H9 (cell line): ENCODE measurements around the gene OR52N1. TPM values are rescaled to one million over a fixed set of nuclear protein-coding genes. Genes with fewer than 3 reads are reported as not detected.

Experiments used
- DNase-seq: peaks from one replicate; pipeline ENCODE4 v3.0.0-alpha.2; 2017
- H2AFZ ChIP-seq: one replicate; pipeline ENCODE4 v1.6.1; 2013; ENCODE audit warnings: mild to moderate bottlenecking, low read length, control low read depth, moderate library complexity
- H2AK5ac ChIP-seq: 2 replicates; pipeline ENCODE4 v1.6.1; 2013; ENCODE audit warnings: low read length, control low read depth, mixed read lengths; ENCODE audit not compliant: insufficient read length
- H2BK120ac ChIP-seq: one replicate; pipeline ENCODE4 v1.6.1; 2013; ENCODE audit warnings: low read depth, mild to moderate bottlenecking, low read length, control low read depth, inconsistent platforms; ENCODE audit not compliant: poor library complexity, severe bottlenecking
- H2BK12ac ChIP-seq: 2 replicates; pipeline ENCODE4 v1.6.1; 2013; ENCODE audit warnings: low read length, control low read depth, mixed read lengths, low read depth; ENCODE audit not compliant: insufficient read length
- H2BK15ac ChIP-seq: 2 replicates; pipeline ENCODE4 v1.6.1; 2013; ENCODE audit warnings: low read depth, low read length, control low read depth
- H2BK20ac ChIP-seq: one replicate; pipeline ENCODE4 v1.6.1; 2013; ENCODE audit warnings: low read depth, mild to moderate bottlenecking, low read length, control low read depth, inconsistent platforms; ENCODE audit not compliant: poor library complexity, severe bottlenecking
- H2BK5ac ChIP-seq: 2 replicates; pipeline ENCODE4 v1.6.1; 2013; ENCODE audit warnings: low read length, control low read depth, mixed read lengths; ENCODE audit not compliant: insufficient read length
- H3K14ac ChIP-seq: 2 replicates; pipeline ENCODE4 v1.6.1; 2013; ENCODE audit warnings: low read length, control low read depth; ENCODE audit not compliant: insufficient read depth
- H3K18ac ChIP-seq: 2 replicates; pipeline ENCODE4 v1.6.1; 2013; ENCODE audit warnings: low read depth, mild to moderate bottlenecking, mixed read lengths, low read length, control low read depth; ENCODE audit not compliant: insufficient read length
- H3K23ac ChIP-seq: 2 replicates; pipeline ENCODE4 v1.6.1; 2013; ENCODE audit warnings: low read length, control low read depth, mixed read lengths, low read depth; ENCODE audit not compliant: insufficient read length
- H3K23me2 ChIP-seq: 2 replicates; pipeline ENCODE4 v1.6.1; 2013; ENCODE audit warnings: low read depth, mild to moderate bottlenecking, mixed read lengths, low read length, control low read depth; ENCODE audit not compliant: insufficient read length, poor library complexity, severe bottlenecking
- H3K27ac ChIP-seq: 2 replicates; pipeline ENCODE4 v1.5.1; 2013; ENCODE audit warnings: low read length, control low read depth, mixed read lengths, low read depth; ENCODE audit not compliant: insufficient read length
- H3K27me3 ChIP-seq: 2 replicates; pipeline ENCODE4 v1.6.1; 2013; ENCODE audit warnings: low read length, control low read depth, inconsistent platforms; ENCODE audit not compliant: insufficient read depth
- H3K4ac ChIP-seq: 2 replicates; pipeline ENCODE4 v1.6.1; 2013; ENCODE audit warnings: low read depth, mild to moderate bottlenecking, control low read depth, inconsistent platforms, low read length, moderate library complexity
- H3K4me1 ChIP-seq: 2 replicates; pipeline ENCODE4 v1.6.1; 2013; ENCODE audit warnings: low read length, control low read depth, inconsistent platforms; ENCODE audit not compliant: insufficient read depth
- H3K4me2 ChIP-seq: 2 replicates; pipeline ENCODE4 v1.6.1; 2013; ENCODE audit warnings: low read length, control low read depth, mixed read lengths; ENCODE audit not compliant: insufficient read length, insufficient read depth
- H3K56ac ChIP-seq: 2 replicates; pipeline ENCODE4 v1.6.1; 2013; ENCODE audit warnings: low read depth, mild to moderate bottlenecking, mixed read lengths, low read length, control low read depth; ENCODE audit not compliant: insufficient read length
- H3K79me1 ChIP-seq: 2 replicates; pipeline ENCODE4 v1.6.1; 2013; ENCODE audit warnings: low read depth, mild to moderate bottlenecking, moderate library complexity, low read length, control low read depth, inconsistent platforms; ENCODE audit not compliant: insufficient read depth, poor library complexity, severe bottlenecking
- H3K79me2 ChIP-seq: 2 replicates; pipeline ENCODE4 v1.6.1; 2013; ENCODE audit warnings: low read length, control low read depth, inconsistent platforms; ENCODE audit not compliant: insufficient read depth
- H3K9ac ChIP-seq: 2 replicates; pipeline ENCODE4 v1.6.1; 2013; ENCODE audit warnings: low read length, control low read depth, mixed read lengths; ENCODE audit not compliant: insufficient read length; ENCODE audit errors: extremely low read depth
- H3K9me3 ChIP-seq: one replicate; pipeline ENCODE4 v1.6.1; 2013; ENCODE audit warnings: low read depth, low read length, inconsistent platforms; ENCODE audit not compliant: control insufficient read depth
- H3T11ph ChIP-seq: one replicate; pipeline ENCODE4 v1.6.1; 2013; ENCODE audit warnings: mild to moderate bottlenecking, low read length, control low read depth, inconsistent platforms
- H4K20me1 ChIP-seq: one replicate; pipeline ENCODE4 v1.6.1; 2013; ENCODE audit not compliant: control insufficient read depth, insufficient read length, insufficient read depth
- H4K5ac ChIP-seq: 2 replicates; pipeline ENCODE4 v1.6.1; 2013; ENCODE audit warnings: low read depth, mild to moderate bottlenecking, mixed read lengths, low read length, control low read depth; ENCODE audit not compliant: insufficient read length
- H4K8ac ChIP-seq: replicated peaks from 2 replicates; pipeline ENCODE4 v1.6.1; 2013; ENCODE audit warnings: low read length, control low read depth, mixed read lengths, low read depth; ENCODE audit not compliant: insufficient read length
- H4K91ac ChIP-seq: 2 replicates; pipeline ENCODE4 v1.6.1; 2013; ENCODE audit warnings: low read depth, mild to moderate bottlenecking, moderate library complexity, mixed read lengths, low read length, control low read depth; ENCODE audit not compliant: insufficient read length
- H3K27ac Mint-ChIP-seq, 3 experiments: 2 replicates in 2 of 3; 3 replicates in 1 of 3; pipeline ENCODE4 v1.8.0; 2020 to 2021; ENCODE audit warnings: mixed read lengths in 3 of 3, mild to moderate bottlenecking in 1 of 3, moderate library complexity in 1 of 3
- H3K27me3 Mint-ChIP-seq: 2 replicates; pipeline ENCODE4 v1.8.0; 2021; ENCODE audit warnings: low read depth, mild to moderate bottlenecking, moderate library complexity, mixed read lengths
- H3K36me3 Mint-ChIP-seq, 3 experiments: 2 replicates in 2 of 3; 3 replicates in 1 of 3; pipeline ENCODE4 v1.8.0; 2020 to 2021; ENCODE audit warnings: low read depth in 3 of 3, mixed read lengths in 3 of 3; ENCODE audit not compliant: insufficient read depth in 1 of 3
- H3K4me1 Mint-ChIP-seq, 2 experiments: 2 replicates each; pipeline ENCODE4 v1.8.0; 2020; ENCODE audit warnings: mixed read lengths in 2 of 2
- H3K4me3 Mint-ChIP-seq, 2 experiments: 2 replicates in 1 of 2; 3 replicates in 1 of 2; pipeline ENCODE4 v1.8.0; 2020 to 2021; ENCODE audit warnings: mild to moderate bottlenecking in 2 of 2, mixed read lengths in 2 of 2, moderate library complexity in 1 of 2
- H3K9me3 Mint-ChIP-seq, 2 experiments: 2 replicates in 1 of 2; 3 replicates in 1 of 2; pipeline ENCODE4 v1.8.0; 2020; ENCODE audit warnings: mild to moderate bottlenecking in 2 of 2, mixed read lengths in 2 of 2, moderate library complexity in 1 of 2
- WGBS: extraction: QIAGEN DNeasy Blood & Tissue Kit; methylation state at CpG from one replicate; pipeline ENCODE4 v1.1.7; 2013; ENCODE audit warnings: missing lambda C conversion rate, low lambda C conversion rate, mixed read lengths; ENCODE audit not compliant: insufficient read length; ENCODE audit errors: extremely low coverage; 5-methylcytosine and 5-hydroxymethylcytosine counted together
- long read RNA-seq: library from polyadenylated mRNA; unstranded; transcript quantifications from one replicate; pipeline ENCODE4 v2.0.0, GENCODE V29; 2020
- total RNA-seq: library from RNA; stranded (reverse); gene quantifications from 2 replicates; pipeline ENCODE4 v1.2.1, GENCODE V29; 2021
- TF ChIP-seq, protein P1 (sequence below): fragments of 200-600 bp; sonication (generic); conservative IDR thresholded peaks from 3 replicates; pipeline ENCODE4 v1.8.0; 2021; ENCODE audit warnings: antibody characterized with exemption, mild to moderate bottlenecking

The OR52N1 gene
- total RNA-seq: not detected in 2 replicates
- long read RNA-seq: 0 reads

DNA sequence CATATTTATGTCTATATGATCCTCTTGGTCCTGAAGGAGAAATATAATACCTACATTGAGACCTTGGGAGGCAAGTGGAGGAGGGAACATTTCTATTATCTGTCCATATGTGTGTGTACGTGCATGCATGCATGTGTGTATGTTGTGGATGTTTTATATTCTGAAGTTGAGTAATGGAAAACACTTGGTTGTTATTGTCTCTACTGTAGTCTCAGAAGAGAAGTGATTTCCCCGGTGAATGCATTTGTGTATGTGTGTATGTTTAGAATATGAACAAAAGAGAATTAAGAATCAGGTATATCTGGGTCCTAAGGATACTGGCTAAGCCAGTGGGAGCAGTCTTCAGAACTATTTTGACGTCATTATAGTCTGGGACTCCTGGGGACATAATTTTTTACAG, at the start of gene OR52N1:
Gene OR52N1 (minus strand): TSS at position 101 of the 400 bp plus-strand sequence. CDS start 2,449 bp downstream, outside the sequence.
- Histone ChIP-seq H4K5ac (no peak within 1 kb of the TSS), H3K27me3 (no peaks in the 10 kb centered on the region), H2BK5ac (no peak within 1 kb of the TSS), H2BK12ac (no peak within 1 kb of the TSS), H3K9me3 (no peaks in the 10 kb centered on the region), H3K56ac (no peak within 1 kb of the TSS), H3K4ac (no peak within 1 kb of the TSS), H3K23me2 (no peaks in the 10 kb centered on the region), H3K27ac (no peak within 1 kb of the TSS), H2BK20ac (no peak within 1 kb of the TSS), H4K91ac (no peak within 1 kb of the TSS), H2BK120ac (no peak within 1 kb of the TSS), H3K18ac (no peak within 1 kb of the TSS), H3K23ac (no peak within 1 kb of the TSS), H3K9ac (no peak within 1 kb of the TSS), H2BK15ac (no peak within 1 kb of the TSS), H3K79me2 (no peaks in the 10 kb centered on the region), H3K79me1 (no peaks in the 10 kb centered on the region), H3K4me2 (no peak within 1 kb of the TSS), H2AK5ac (no peak within 1 kb of the TSS), H3T11ph (no peak within 1 kb of the TSS), H3K4me1 (no peaks in the 10 kb centered on the region), H2AFZ (no peak within 1 kb of the TSS), H4K20me1 (no peaks in the 10 kb centered on the region), H3K14ac (no peak within 1 kb of the TSS), H4K8ac (no peak within 1 kb of the TSS)
- TF ChIP-seq, protein P1, sequence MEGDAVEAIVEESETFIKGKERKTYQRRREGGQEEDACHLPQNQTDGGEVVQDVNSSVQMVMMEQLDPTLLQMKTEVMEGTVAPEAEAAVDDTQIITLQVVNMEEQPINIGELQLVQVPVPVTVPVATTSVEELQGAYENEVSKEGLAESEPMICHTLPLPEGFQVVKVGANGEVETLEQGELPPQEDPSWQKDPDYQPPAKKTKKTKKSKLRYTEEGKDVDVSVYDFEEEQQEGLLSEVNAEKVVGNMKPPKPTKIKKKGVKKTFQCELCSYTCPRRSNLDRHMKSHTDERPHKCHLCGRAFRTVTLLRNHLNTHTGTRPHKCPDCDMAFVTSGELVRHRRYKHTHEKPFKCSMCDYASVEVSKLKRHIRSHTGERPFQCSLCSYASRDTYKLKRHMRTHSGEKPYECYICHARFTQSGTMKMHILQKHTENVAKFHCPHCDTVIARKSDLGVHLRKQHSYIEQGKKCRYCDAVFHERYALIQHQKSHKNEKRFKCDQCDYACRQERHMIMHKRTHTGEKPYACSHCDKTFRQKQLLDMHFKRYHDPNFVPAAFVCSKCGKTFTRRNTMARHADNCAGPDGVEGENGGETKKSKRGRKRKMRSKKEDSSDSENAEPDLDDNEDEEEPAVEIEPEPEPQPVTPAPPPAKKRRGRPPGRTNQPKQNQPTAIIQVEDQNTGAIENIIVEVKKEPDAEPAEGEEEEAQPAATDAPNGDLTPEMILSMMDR: no peak
- Mint-ChIP-seq H3K9me3 (no peaks in the 10 kb centered on the region), H3K4me1 (no peaks in the 10 kb centered on the region), H3K4me3 (no peak within 1 kb of the TSS), H3K36me3 (no peaks in the 10 kb centered on the region), H3K27ac (no peak within 1 kb of the TSS), H3K27me3 (no peaks in the 10 kb centered on the region)
- no CpG with 5 or more reads among the region's 3 CpGs for WGBS
- no peak for DNase-seq
